Stimulated activated CD4-positive, alpha-beta T cell treated with anti-CD3 and anti-CD28 coated beads, TNF-alpha, amount 100 ng/mL, for 48 hours (primary cell): Measurements from ENCODE around the gene NUTM1.

ENCODE experiments used
- DNase-seq, 3 donors: peaks; one replicate each; pipeline ENCODE4 v3.0.0-alpha.2; 2020; ENCODE audit warnings: low read depth in 3 of 3

NUTM1 gene

GRCh38 chr15:34342737-34343575, at the start of gene NUTM1, which contains the start of gene NOP10:
TSS of gene NUTM1 (plus strand) at chr15:34343315. CDS start at chr15:34343697, 382 bp downstream.
TSS of gene NOP10 (minus strand) at chr15:34343136. CDS start at chr15:34343073, 63 bp downstream.
- DNase-seq: peak; percentile 92 to 94 (median 93)

- DNase-seq: no peak
Observed at GRCh38 chr15:34297059-34297458, 46.1 kb upstream of the NUTM1 start.

GRCh38 chr15:34301058-34301457, 42.1 kb upstream of the NUTM1 start:
- no peak for DNase-seq

GRCh38 chr15:34304613-34305012, 38.5 kb upstream of the NUTM1 start:
- DNase-seq: no peak

GRCh38 chr15:34311563-34311962, 31.6 kb upstream of the NUTM1 start:
- DNase-seq: no peak

GRCh38 chr15:34314491-34315490, 28.3 kb upstream of the NUTM1 start:
- no peak for DNase-seq

GRCh38 chr15:34318277-34319079, 24.6 kb upstream of the NUTM1 start:
- no peak for DNase-seq

GRCh38 chr15:34323217-34323616, 19.9 kb upstream of the NUTM1 start:
- no peak for DNase-seq

- DNase-seq: no peak
Observed at GRCh38 chr15:34324933-34325332, 18.2 kb upstream of the NUTM1 start.

GRCh38 chr15:34325368-34325767, 17.7 kb upstream of the NUTM1 start:
- no peak for DNase-seq

- DNase-seq: no peak
Observed at GRCh38 chr15:34327906-34328305, 15.2 kb upstream of the NUTM1 start.

GRCh38 chr15:34329006-34329405, 14.1 kb upstream of the NUTM1 start:
- DNase-seq: no peak

GRCh38 chr15:34330279-34330678, 12.8 kb upstream of the NUTM1 start:
- DNase-seq: no peak

GRCh38 chr15:34331809-34332208, 11.3 kb upstream of the NUTM1 start:
- no peak for DNase-seq

GRCh38 chr15:34332553-34333120, 10.5 kb upstream of the NUTM1 start:
- no peak for DNase-seq

- no peak for DNase-seq
Observed at GRCh38 chr15:34334672-34335071, 8.4 kb upstream of the NUTM1 start.

GRCh38 chr15:34335176-34336032, 7.7 kb upstream of the NUTM1 start:
- no peak for DNase-seq

- no peak for DNase-seq
Observed at GRCh38 chr15:34336231-34336990, 6.7 kb upstream of the NUTM1 start.

GRCh38 chr15:34336991-34337556, 6.0 kb upstream of the NUTM1 start:
- DNase-seq: peak in 1 of 3 donors; percentile 42
